SK-N-DZ (cell line): ENCODE data around the gene UXT.

Source experiments
- DNase-seq: peaks from one replicate; pipeline ENCODE4 v3.0.0-alpha.2; 2015; ENCODE audit warnings: low spot score

Gene UXT

DNA sequence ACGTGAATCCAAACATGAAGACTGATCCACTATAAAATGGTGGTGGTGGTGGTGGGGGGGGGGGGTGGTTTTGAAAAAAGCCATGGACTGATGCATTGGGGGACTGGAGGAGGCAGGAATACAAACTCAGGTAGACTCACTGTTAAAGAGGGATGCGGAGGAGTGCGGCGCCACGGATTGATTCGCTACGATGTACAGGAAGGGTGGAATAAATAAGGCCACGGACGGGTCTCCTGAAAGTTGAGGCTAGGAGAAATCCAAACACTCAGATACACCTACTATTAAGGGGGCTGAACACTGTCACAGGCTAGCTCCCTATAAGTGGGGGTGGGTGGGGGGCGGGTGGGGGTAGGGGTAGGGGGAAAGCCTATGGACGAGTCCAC, 9.2 kb downstream of the UXT start:
- no peak for DNase-seq

GRCh38 chrX:47649271-47649670, 9.7 kb downstream of the UXT start:
- no peak for DNase-seq

DNA sequence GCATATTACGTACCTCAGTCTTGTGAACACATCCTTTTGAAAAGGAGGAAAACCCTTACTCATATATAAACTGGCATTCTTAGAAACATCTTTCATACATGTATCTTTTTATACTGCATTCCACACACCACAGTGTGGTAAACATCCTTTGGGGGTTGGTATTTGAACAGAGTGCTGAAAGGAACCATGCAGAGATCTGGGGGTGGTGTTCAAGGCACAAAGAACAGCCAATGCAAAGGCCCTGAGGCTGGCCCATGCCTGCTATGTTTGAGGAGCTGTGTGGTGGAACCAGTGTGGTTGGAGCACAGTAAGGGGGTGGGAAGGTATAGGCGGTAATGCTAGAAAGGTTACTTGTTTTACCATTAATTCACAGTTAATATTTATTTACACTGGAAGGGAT, 10.6 kb downstream of the UXT start:
- no peak for DNase-seq

GRCh38 chrX:47646636-47647035, 12.3 kb downstream of the UXT start:
- no peak for DNase-seq

DNA sequence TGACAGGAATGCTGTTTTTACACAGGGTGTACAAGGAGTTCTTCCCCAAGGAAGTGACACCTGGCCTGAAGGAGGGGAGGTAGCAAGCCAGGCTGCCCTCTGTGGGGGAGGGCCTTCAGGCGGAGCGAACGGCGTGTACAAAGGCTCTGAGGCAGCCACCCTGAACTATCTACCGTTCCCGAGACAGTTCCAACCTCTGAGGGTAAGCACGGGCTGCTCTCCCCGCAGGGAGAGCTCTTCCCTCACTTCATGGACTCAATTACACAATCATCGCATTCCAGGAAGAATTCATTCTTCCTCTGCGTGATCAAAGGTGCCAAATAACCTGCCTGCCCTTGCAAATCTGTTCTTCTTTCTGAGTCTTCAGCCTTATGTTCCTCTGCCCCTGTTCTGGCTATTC, 13.4 kb downstream of the UXT start:
- DNase-seq = no peak

DNA sequence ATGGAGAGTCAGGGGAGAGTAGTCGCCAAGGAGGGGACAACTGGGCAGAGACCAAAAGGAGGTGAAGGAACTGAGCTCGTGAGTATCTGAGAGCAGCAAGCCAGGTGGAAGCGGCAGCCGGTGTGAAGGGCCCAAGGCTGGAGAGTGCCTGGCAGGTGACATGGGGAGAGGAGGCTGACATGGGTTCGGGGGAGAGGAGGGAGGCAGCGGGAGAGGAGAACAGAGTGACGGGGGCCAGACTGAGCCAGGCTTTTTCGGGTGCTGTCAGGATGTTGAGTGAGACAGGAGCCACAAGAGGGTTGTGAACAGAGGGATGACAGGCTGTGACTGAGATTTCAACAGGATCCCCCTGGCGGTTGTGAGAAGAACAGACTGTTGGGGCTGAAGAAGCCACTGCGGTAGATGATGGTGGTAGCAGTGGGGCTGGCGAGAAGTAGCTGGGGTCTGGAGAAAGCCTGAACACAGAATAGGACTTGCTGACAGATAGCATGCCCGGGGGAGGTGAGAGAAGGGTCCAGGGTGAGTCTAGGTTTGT, 14.4 kb downstream of the UXT start:
- DNase-seq = peak; percentile 27

- no peak for DNase-seq
These were observed 15.1 kb downstream of the UXT start for GRCh38 chrX:47643926-47644325.

DNA sequence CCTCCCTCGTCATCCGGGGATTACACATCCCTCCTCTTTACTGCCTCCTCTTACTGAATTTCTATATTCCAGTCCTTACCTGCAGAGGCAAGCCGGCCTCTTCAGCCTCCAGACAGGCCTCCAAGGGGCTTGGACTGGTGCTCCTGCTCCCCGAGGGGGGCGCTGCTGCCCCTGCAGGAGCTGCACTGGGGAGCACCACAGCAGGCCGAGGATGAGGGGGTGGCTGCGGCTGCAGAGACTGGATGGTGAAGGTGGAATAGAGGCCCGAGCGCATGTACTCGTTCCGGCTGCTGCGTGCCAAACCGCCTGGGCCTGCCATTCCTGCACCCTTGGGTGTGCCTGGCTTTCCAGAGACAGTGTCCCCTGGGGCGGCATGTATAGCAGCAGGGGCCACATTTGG, 20.2 kb downstream of the UXT start:
- DNase-seq = no peak

DNA sequence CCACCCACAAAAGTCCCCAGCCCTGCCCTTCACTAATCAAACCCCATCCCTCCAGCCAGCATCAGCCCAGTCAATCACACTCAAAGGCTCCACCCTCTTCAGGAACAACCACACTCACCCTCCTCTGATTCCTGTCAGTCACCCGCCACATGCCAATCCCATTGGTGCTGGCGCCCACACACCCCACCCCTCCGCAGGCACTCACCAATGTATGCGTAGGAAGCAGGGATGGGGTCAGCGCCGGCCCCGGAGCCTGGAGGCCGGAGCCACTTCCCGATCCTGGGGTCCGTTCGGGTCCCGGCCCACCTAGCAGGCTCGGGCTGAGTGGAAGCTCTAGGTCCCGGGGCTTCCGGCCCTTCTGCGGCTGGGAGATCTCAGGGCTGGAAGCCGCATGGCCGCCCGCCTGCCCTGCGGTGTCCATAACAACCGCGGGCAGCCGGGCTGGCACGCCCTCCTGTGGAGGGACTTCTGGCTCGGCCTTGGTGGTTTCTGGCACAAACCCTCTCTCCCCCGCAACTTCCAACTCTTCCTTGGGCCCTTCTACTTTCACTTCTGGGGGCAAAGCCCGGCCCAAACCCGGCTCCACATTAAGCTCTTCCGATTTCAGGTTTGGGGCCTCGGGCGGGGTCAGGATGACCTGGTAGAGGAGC, 21.3 kb downstream of the UXT start:
- no peak for DNase-seq

- no peak for DNase-seq
These were observed 24.0 kb downstream of the UXT start for GRCh38 chrX:47634871-47635575.

DNA sequence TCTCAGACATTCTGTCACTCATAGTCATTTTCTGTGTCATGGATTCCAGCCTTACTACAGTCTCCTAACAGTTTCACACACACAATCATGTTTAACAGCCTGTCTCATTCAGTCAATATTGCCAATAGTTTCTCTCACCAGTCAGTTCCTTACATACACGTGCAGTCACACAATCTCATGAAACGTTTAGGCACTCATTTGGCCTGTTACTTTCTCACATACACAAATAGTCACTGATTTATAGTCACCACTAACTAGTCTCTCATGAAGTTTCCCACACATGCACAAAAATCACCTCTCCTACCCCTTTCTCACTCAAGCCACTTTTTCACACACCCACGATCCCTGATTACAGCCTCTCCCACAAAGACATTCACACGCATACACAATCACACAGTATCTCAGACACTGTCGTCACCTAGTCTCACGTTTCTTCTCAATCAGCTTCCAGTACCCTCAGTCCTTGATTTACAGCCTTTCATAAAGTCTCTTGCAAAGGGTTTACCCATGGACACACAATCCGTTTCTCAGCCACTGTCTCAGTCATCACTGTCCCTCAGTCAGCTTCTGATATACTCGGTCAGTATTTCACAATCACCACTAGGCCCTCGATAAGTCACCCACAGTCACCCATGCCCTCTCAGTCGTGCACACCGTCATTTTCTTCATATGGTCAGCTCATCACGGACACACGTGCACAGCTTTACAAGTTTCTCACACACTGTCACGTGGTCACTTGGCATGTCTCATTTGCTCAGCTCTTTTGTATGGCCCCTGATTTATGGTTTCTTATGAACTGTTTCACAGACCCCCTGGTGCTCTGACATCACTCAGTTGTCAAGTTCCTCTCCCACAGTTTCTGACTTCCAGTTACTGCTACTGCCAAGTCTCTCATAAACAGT, 25.0 kb downstream of the UXT start:
- DNase-seq = no peak

DNA sequence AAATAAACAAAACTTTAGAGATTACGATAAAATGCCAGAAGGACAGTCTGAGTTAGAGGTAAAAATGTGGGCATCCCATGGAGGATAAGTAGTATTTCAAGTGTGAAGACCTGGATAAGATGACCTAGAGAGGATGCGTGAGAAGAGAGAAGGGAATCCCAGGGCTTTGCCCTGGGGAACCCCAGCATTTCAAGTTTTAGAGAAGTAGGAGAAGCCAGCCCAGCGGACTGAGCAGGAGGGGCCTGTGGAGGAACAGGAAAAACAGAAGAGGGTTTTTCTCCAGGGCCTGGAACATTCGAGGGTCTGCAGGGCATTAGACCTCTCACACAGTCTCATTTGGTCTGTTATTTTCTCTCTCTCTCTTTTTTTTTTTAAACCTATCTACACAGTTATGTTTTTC, 26.3 kb downstream of the UXT start:
- no peak for DNase-seq

GRCh38 chrX:47631676-47632075, 27.3 kb downstream of the UXT start:
- DNase-seq = no peak

DNA sequence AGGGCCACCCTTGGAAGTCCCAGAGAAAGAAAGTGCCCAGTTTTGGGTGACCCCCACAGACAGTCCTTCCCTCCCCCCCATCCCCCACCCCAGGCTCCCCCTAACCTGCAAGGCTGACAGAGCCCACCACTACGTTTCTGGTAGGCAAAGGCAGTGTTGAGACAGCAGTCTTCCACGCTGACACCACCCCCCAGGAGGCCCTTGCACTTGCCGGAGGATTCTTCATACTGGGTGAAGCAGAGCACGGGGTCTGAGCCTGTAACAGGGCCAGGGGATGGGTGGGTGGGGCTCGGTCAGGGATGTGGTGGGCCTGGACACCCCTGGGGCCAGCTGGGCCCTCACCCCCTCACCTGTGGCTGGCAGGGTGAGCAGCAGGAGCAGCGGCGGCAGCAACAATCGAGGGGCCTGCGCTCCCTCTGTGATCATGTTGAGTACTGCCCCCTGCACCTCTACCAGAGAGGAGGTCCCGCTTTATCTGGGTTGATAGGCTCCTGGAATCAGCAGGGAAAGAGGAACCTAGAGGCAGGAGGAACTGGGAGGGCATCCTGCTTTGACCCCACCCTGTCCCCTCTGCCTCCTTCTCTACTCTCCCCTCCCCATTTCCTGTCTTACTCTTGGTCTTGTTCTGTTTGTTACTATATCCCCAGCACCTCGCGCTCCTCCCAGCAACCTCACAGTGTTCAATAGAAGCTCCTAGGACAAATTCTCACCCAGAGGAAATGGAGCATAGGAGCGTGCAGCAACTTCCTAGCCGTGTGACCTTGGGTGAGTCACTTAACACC, 29.4 kb downstream of the UXT start, which contains the start of gene CFP:
Gene CFP, minus strand, starts transcription at position 512 of the 782 bp plus-strand sequence. Its CDS starts 86 bp downstream, at position 426.
- DNase-seq = no peak

DNA sequence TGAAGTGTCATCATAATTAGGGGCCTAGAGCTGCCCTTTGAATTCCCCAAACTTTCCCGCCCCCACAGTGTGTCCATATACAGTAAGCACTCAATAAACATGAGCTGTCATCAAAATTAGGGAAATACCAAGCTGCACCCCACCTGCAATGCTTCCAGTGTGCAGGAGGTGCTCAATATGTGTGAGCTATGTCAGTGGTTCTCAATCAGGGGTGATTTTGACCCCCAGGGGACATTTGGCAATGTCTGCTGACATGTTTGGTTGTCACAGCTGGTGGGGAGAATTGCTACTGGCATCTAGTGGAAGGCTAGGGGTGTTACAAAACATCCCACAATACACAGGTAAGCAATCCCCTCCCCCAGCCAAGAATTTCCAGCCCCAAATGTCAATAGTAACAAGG, 30.0 kb downstream of the UXT start:
- DNase-seq = no peak

DNA sequence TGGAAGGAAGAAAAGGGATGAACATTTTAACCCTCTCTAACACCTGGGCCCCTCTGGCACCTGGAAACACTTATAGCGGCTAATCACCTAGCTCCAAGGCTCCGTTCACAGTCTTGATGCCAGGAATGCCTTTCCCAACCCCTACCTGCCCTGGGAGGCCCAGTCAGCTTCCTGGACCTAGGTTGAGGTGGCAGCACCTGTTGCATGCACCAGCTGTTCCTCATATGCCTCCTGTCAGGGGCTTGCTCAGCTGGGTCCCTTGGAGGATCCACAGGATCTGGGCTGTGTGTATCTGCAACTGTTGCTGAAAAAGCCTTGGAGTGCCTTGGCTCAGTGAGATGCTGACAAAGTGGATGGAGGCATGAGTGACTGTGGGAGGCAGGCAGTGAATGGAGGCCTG, 33.6 kb downstream of the UXT start:
- no peak for DNase-seq

- DNase-seq = peak; percentile 89
These were observed 35.4 kb downstream of the UXT start for GRCh38 chrX:47623540-47624027.

DNA sequence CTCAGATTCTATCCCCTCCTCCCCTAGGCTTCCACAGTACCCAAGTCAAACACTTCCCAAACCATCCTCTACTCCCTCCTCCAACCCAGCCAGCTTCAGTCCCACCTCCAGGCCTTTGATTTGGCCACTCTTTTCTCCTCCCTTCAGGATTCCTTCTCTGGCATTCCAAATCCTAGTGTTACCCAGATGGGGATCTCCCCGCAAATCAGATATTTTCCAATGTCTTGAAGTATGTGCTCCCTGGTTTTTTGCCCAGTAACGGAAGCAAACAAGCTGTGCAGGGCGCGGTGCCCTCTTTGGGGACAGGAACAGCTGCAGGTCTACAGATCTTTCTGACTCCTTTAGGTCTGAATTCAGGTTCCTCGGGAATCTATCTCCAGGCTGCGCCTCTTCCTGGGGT, 37.1 kb downstream of the UXT start:
- no peak for DNase-seq

GRCh38 chrX:47620303-47620685, 38.7 kb downstream of the UXT start:
- DNase-seq = no peak

DNA sequence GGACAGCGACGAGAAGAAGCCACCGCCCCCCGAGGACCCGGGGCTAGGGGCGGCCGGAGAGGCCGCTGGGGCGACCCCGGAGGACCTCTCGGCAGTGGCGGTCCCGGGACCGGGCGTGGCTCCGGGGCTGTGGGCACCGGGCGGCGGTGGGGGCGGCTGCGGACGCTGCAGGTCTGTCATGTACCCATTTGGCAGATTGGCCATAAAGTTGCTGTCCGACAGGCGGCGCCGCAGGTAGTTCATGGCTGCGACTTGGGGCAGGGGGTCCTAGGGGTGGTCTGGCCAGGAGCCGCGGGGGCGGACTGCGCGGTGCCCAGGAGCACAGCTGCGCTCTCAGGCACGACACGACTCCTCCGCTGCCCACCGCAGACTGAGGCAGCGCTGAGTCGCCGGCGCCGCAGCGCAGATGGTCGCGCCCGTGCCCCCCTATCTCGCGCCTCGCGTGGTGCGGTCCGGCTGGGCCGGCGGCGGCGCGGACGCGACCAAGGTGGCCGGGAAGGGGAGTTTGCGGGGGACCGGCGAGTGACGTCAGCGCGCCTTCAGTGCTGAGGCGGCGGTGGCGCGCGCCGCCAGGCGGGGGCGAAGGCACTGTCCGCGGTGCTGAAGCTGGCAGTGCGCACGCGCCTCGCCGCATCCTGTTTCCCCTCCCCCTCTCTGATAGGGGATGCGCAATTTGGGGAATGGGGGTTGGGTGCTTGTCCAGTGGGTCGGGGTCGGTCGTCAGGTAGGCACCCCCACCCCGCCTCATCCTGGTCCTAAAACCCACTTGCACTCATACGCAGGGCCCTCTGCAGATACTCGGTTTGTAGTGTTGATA, 39.3 kb downstream of the UXT start, which contains the start of gene SYN1:
Gene SYN1, minus strand, starts transcription at position 372 of the 817 bp plus-strand sequence. Its CDS starts 129 bp downstream, at position 243.
- peak; percentile 82 for DNase-seq
